HG03565 (cell line): ENCODE data around the gene GCAT.
A peak's percentile ranks its signal among the peaks of the same experiment; 100 is the strongest.

ENCODE experiments used
- ATAC-seq: cut with Tn5 transposase; IDR thresholded peaks from one replicate; pipeline ENCODE4 v1.9.1; 2021; ENCODE audit warnings: mild to moderate bottlenecking, moderate library complexity; ENCODE audit not compliant: unreplicated experiment

Gene GCAT

GRCh38 chr22:37806409-37807333, 1.1 kb upstream of the GCAT start:
- ATAC-seq, result no peak

- no peak for ATAC-seq
Observed at GRCh38 chr22:37808294-37808657, 542 bp downstream of the GCAT start.

- ATAC-seq, result no peak
Observed at GRCh38 chr22:37809672-37810333, 2.1 kb downstream of the GCAT start.

- no peak for ATAC-seq
Observed at GRCh38 chr22:37811867-37812266, 4.1 kb downstream of the GCAT start.

GRCh38 chr22:37812869-37813678, 5.3 kb downstream of the GCAT start:
- ATAC-seq, result no peak

GRCh38 chr22:37815593-37815992, 7.9 kb downstream of the GCAT start:
- no peak for ATAC-seq

GRCh38 chr22:37816543-37817180, 8.9 kb downstream of the GCAT start:
- ATAC-seq, result no peak

- ATAC-seq, result peak; percentile 48
Observed at GRCh38 chr22:37817705-37818408, 10.1 kb downstream of the GCAT start.

- ATAC-seq, result no peak
Observed at GRCh38 chr22:37818409-37819104, 10.8 kb downstream of the GCAT start.

- ATAC-seq, result no peak
Observed at GRCh38 chr22:37819105-37819433, 11.3 kb downstream of the GCAT start.

- ATAC-seq, result no peak
Observed at GRCh38 chr22:37820350-37820749, 12.6 kb downstream of the GCAT start.

- ATAC-seq, result no peak
Observed at GRCh38 chr22:37822079-37822833, 14.5 kb downstream of the GCAT start.

GRCh38 chr22:37823134-37823985, 15.6 kb downstream of the GCAT start, which contains the start of gene GALR3:
Gene GALR3, plus strand, starts transcription at chr22:37823382. Its CDS starts 25 bp downstream, at chr22:37823407.
- ATAC-seq, result no peak

GRCh38 chr22:37824674-37825641, 17.2 kb downstream of the GCAT start:
- ATAC-seq, result no peak

- no peak for ATAC-seq
Observed at GRCh38 chr22:37827056-37827455, 19.3 kb downstream of the GCAT start.

- no peak for ATAC-seq
Observed at GRCh38 chr22:37830093-37830842, 22.5 kb downstream of the GCAT start.
